T-helper 1 cell treated with Interleukin-12 subunit alpha and Interleukin-12 subunit beta and Interleukin-4 antibody, amounts not matched to agents 30 ng/mL and 1 ng/mL, for 36 hours (primary cell): ENCODE data around the gene PCSK5. TPM values are rescaled to one million over a fixed set of nuclear protein-coding genes. Genes with fewer than 3 reads are reported as not detected.
"Not testable (repeated sequence)": the region's sequence is repeated elsewhere in the genome, so short reads cannot be mapped to it uniquely, and the experiment has no call there.

Source experiments
- intact Hi-C: fragments of 100-400 bp; cut with micrococcal nuclease; formaldehyde crosslinking; loops from one replicate; pipeline ENCODE4 v1.15.1; 2024
- total RNA-seq: library from RNA; stranded (reverse); gene quantifications from 2 replicates; pipeline ENCODE4 v1.2.3, GENCODE V29; 2022

PCSK5 gene
- total RNA-seq, 1 donor from 2014 or later, result 7.1 TPM

DNA sequence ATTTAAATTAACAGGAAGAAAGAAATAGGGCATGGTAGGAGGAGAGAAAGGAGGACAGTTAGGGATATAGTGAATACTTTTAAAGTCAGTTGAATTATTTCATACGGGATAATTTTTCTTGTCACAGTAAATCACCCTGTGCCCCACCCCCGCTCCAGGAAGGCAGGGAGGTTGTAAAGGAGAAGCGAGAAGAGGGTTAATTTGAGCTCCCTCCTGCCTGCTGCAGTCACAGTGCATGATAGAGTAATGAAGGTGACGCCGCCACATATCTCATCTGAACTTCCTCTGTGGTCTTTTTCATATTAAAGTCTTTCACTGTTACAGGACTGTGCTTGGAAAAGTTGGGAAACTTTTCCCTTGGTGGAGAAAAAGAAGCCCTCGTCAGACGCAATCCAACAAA, 896 bp upstream of the PCSK5 start:
- intact Hi-C loops, result no loop called here

DNA sequence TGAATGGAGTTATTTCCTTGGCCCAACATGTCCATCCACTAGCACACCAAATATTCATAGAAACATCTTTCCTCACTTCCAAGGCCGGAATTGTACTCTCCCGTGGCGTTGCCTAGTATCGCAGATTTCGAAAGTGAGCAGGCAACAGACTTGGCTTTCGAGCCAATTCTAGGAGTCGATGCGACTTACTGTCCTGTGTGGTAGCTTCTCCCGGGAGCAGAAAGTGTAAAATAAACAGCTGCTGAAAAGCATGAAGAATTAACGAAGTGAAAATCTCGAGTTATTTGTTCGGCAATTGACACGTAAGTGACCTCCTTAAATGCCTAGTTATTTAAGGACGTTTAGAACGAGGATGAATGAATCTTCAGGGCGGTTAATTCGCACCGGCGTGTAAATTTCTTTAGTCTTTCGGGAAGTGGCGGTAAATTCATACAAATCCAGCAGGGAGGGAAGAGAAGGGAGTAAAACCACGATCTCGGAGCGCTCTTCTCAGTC, 449 bp upstream of the PCSK5 start:
- intact Hi-C loops, result loop anchor here (1.0 to 10.0 kb wide), 12 partner anchors 24 to 1395 kb away; partner anchors contain the start of genes CARNMT1, GCNT1, NMRK1 and OSTF1

GRCh38 chr9:75891277-75891741, 836 bp downstream of the PCSK5 start:
- intact Hi-C loops, result loop anchor here (2.0 to 10.0 kb wide), 5 partner anchors 411 to 1397 kb away; partner anchors contain the start of genes NMRK1, OSTF1, RORB and VPS13A

DNA sequence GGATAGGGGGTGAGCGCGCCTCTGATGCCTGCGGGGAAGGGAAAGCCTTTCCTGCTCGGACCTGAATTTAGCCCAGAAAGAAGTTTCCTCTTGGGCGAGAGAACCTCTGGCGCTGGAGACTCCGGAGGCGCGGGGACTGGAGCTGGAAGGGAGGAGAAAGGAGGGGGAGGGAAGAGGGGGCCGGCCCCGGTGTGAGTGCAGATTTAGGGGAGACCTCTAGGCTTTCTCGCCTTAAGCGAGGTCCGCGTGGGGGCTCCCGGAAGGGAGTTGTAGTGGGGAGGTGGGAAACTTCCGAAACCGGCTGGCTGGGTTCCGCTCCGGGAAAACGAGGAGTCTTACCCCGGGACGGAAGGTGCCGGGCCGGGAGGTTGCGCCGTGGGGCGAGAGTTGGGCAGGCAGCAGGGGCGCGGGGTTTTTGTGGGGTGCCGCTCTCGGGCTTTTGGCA, 1.3 kb downstream of the PCSK5 start:
- intact Hi-C loops, result loop anchor here (2.0 to 10.0 kb wide), 5 partner anchors 411 to 1397 kb away; partner anchors contain the start of genes NMRK1, OSTF1, RORB and VPS13A

GRCh38 chr9:75892216-75892911, 1.9 kb downstream of the PCSK5 start:
- intact Hi-C loops, result loop anchor here (5.0 to 10.0 kb wide), 2 partner anchors 765 to 1398 kb away; partner anchors contain the start of gene RORB

GRCh38 chr9:75893106-75893505, 2.6 kb downstream of the PCSK5 start:
- intact Hi-C loops, result loop anchor here (5.0 to 10.0 kb wide), 2 partner anchors 764 to 1398 kb away; partner anchors contain the start of gene RORB

DNA sequence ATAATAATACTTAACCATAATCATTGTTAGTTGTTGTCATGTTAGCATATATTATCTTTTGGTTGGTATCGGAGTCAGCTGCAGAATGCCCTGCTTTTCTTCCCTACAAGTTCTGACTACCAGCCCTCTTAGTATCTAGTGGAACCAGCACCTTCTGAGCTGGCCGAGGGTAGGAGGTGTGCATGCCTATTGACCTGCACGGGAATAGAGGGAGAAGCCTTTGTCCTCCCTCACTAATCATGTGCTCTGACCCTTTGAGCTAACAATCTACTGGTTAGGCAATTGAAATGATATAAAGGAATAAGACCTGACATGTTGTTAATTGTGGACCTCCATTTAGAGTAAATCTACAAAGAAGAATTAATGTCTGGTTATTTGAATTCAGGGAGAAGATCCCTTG, 4.1 kb downstream of the PCSK5 start:
- intact Hi-C loops, result loop anchor here (5.0 to 10.0 kb wide), 2 partner anchors 763 to 1400 kb away; partner anchors contain the start of gene RORB

DNA sequence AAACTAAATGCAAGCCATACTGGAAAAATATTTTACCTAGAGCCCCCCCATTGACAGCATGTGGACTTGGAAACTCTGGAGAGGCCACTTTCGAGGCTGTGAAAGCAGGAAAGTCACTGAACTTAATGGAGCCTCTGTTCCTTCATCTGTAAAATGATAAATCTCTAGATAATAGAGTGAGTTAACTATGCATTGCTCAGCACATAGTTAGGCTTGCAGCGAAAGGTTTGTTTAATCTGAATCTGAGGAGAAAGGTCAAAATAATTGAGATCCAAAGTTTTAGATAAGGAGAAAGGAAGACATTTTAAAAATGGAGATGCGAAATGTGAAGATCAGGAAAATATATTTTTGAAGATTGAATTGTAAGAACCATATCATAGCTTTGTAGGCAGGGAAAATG, 4.6 kb downstream of the PCSK5 start:
- intact Hi-C loops, result loop anchor here (10.0 kb wide), 1 partner anchor 1400 kb away; the partner anchor contains the start of gene RORB

- intact Hi-C loops, result loop anchor here (10.0 kb wide), 1 partner anchor 1401 kb away; the partner anchor contains the start of gene RORB
Measured at GRCh38 chr9:75896193-75896592, 5.7 kb downstream of the PCSK5 start.

DNA sequence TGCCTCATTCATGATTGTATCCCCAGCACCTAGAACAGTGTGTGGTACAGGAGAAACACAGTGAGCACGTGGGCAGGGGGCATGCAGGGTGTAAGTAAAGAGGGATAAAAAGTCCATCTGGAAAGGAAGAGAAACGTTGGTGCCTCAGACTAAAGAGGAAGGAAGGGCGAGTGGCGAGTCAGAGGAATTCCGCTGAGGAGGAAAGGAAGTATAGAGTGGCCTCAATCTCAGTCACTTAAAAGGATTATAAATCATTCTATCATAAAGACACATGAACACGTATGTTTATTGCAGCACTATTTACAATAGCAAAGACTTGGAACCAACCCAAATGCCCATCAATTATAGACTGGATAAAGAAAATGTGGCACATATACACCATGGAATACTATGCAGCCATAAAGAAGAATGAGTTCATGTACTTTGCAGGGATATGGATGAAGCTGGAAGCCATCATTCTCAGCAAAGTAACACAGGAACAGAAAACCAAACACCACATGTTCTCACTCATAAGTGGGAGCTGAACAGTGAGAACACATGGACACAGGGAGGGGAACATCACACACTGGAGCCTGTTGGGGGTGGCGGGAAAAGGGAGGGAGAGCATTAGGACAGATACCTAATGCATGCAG, 10.5 kb downstream of the PCSK5 start:
- intact Hi-C loops, result not testable (repeated sequence)

GRCh38 chr9:75903785-75904360, 13.4 kb downstream of the PCSK5 start:
- intact Hi-C loops, result no loop called here

GRCh38 chr9:75904364-75904763, 13.9 kb downstream of the PCSK5 start:
- intact Hi-C loops, result no loop called here

DNA sequence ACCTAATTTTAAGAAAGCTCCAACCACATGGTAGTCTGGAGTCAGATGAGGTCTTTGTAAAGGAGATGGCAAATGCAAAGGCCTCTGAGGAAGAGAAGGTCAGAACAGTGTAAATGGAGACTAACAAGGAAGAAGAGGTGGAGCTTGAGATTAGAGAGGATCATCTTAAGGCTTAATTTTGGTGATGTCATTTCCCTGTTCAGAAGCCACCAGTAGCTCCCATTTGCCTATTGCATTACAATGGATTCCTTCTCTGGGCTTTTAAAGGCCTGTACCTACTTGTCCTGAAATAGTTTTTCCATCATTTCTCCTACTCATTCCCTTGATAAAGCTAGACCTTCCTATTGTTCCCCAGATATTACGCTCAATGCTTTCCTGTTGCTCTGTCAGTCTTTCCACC, 16.1 kb downstream of the PCSK5 start:
- intact Hi-C loops, result no loop called here

DNA sequence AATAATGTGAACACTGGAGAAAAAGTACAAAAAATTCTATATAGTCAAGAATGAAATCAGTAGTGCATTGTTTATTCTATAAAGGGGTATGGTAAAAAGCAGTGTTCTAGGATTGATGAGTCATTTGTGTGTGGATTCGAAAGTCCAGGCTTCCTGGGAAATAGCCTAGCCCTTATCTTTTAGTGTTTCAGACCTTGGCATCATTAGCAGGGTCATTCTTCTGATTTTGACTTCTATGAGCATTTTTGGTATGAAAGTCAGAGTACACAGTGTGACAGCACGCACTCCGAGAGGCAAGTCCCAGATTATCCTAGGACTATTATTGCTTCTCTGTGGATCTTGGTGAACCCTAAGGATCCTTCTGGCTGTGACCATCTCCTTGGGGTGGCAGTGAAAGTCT, 16.9 kb downstream of the PCSK5 start:
- intact Hi-C loops, result no loop called here

GRCh38 chr9:75907923-75908322, 17.4 kb downstream of the PCSK5 start:
- intact Hi-C loops, result no loop called here

GRCh38 chr9:75909776-75910175, 19.3 kb downstream of the PCSK5 start:
- intact Hi-C loops, result no loop called here

- intact Hi-C loops, result no loop called here
Measured at GRCh38 chr9:75910731-75911130, 20.3 kb downstream of the PCSK5 start.

- intact Hi-C loops, result no loop called here
Measured at GRCh38 chr9:75911390-75911789, 20.9 kb downstream of the PCSK5 start.

GRCh38 chr9:75912951-75913350, 22.5 kb downstream of the PCSK5 start:
- intact Hi-C loops, result no loop called here

GRCh38 chr9:75914002-75914401, 23.5 kb downstream of the PCSK5 start:
- intact Hi-C loops, result no loop called here

- intact Hi-C loops, result no loop called here
Measured at GRCh38 chr9:75914883-75915452, 24.5 kb downstream of the PCSK5 start.
